Activated CD8-positive, alpha-beta memory T cell treated with anti-CD3 and anti-CD28 coated beads for 24 hours (primary cell): ENCODE measurements around the gene DNM1L.
"Not testable (repeated sequence)": the region's sequence is repeated elsewhere in the genome, so short reads cannot be mapped to it uniquely, and the experiment has no call there.

Experiments used
- DNase-seq: peaks from one replicate; pipeline ENCODE4 v3.0.0-alpha.2; 2020

The DNM1L gene

GRCh38 chr12:32698285-32698684, 19.2 kb downstream of the DNM1L start:
- DNase-seq, result no peak

GRCh38 chr12:32699437-32699836, 20.3 kb downstream of the DNM1L start:
- not testable (repeated sequence) for DNase-seq

GRCh38 chr12:32702473-32702872, 23.4 kb downstream of the DNM1L start:
- no peak for DNase-seq

- no peak for DNase-seq
Measured at GRCh38 chr12:32702946-32703345, 23.8 kb downstream of the DNM1L start.

GRCh38 chr12:32705783-32706182, 26.7 kb downstream of the DNM1L start:
- DNase-seq, result no peak

- no peak for DNase-seq
Measured at GRCh38 chr12:32706335-32707024, 27.4 kb downstream of the DNM1L start.

GRCh38 chr12:32708926-32709325, 29.8 kb downstream of the DNM1L start:
- no peak for DNase-seq

- DNase-seq, result no peak
Measured at GRCh38 chr12:32714772-32715171, 35.7 kb downstream of the DNM1L start.

GRCh38 chr12:32718926-32719325, 39.8 kb downstream of the DNM1L start:
- no peak for DNase-seq

- DNase-seq, result not testable (repeated sequence)
Measured at GRCh38 chr12:32725308-32725707, 46.2 kb downstream of the DNM1L start.

GRCh38 chr12:32726286-32726685, 47.2 kb downstream of the DNM1L start:
- no peak for DNase-seq

GRCh38 chr12:32727237-32727636, 48.1 kb downstream of the DNM1L start:
- no peak for DNase-seq

- DNase-seq, result no peak
Measured at GRCh38 chr12:32734952-32735351, 55.9 kb downstream of the DNM1L start.

GRCh38 chr12:32736445-32736844, 57.3 kb downstream of the DNM1L start:
- no peak for DNase-seq

- DNase-seq, result no peak
Measured at GRCh38 chr12:32737715-32738114, 58.6 kb downstream of the DNM1L start.

- no peak for DNase-seq
Measured at GRCh38 chr12:32739279-32739678, 60.2 kb downstream of the DNM1L start.

GRCh38 chr12:32742133-32742532, 63.0 kb downstream of the DNM1L start:
- no peak for DNase-seq

GRCh38 chr12:32743264-32743663, 64.2 kb downstream of the DNM1L start:
- no peak for DNase-seq

- DNase-seq, result no peak
Measured at GRCh38 chr12:32753605-32754004, 74.5 kb downstream of the DNM1L start.

- DNase-seq, result no peak
Measured at GRCh38 chr12:32754111-32754510, 75.0 kb downstream of the DNM1L start.

GRCh38 chr12:32755051-32755653, 76.1 kb downstream of the DNM1L start:
- DNase-seq, result peak; percentile 87

GRCh38 chr12:32755654-32756475, 76.8 kb downstream of the DNM1L start, which contains the start of gene YARS2:
Gene YARS2, minus strand, starts transcription at chr12:32755897. Its CDS starts 23 bp downstream, at chr12:32755874.
- DNase-seq, result peak; percentile 91

GRCh38 chr12:32756476-32757066, 77.5 kb downstream of the DNM1L start:
- DNase-seq, result no peak
